Stimulated activated CD8-positive, alpha-beta memory T cell treated with anti-CD3 and anti-CD28 coated beads, Interleukin-4, amount 100 ng/mL, for 4 hours (primary cell): ENCODE measurements around the gene ARFGAP2.

Source experiments
- DNase-seq, 2 donors: peaks; one replicate each; pipeline ENCODE4 v3.0.0-alpha.2; 2020; ENCODE audit warnings: low read depth in 2 of 2, low spot score in 1 of 2

ARFGAP2 gene

GRCh38 chr11:47171856-47172255 is 4.8 kb downstream of the ARFGAP2 start:
- no peak for DNase-seq

- no peak for DNase-seq
Measured at GRCh38 chr11:47171061-47171838, 5.4 kb downstream of the ARFGAP2 start.

GRCh38 chr11:47166368-47166767 is 10.3 kb downstream of the ARFGAP2 start:
- DNase-seq = no peak

- no peak for DNase-seq
Measured at GRCh38 chr11:47165253-47165840, 11.3 kb downstream of the ARFGAP2 start.

GRCh38 chr11:47164321-47164720 is 12.4 kb downstream of the ARFGAP2 start:
- DNase-seq = no peak

GRCh38 chr11:47163898-47164297 is 12.8 kb downstream of the ARFGAP2 start:
- DNase-seq = no peak

- DNase-seq = no peak
Measured at GRCh38 chr11:47163193-47163592, 13.5 kb downstream of the ARFGAP2 start.

GRCh38 chr11:47162426-47162825 is 14.3 kb downstream of the ARFGAP2 start:
- no peak for DNase-seq

GRCh38 chr11:47161890-47162289 is 14.8 kb downstream of the ARFGAP2 start:
- no peak for DNase-seq

- DNase-seq = no peak
Measured at GRCh38 chr11:47161134-47161854, 15.4 kb downstream of the ARFGAP2 start.

- DNase-seq = no peak
Measured at GRCh38 chr11:47160753-47161133, 15.9 kb downstream of the ARFGAP2 start.

- DNase-seq = no peak
Measured at GRCh38 chr11:47158242-47158641, 18.4 kb downstream of the ARFGAP2 start.

- DNase-seq = no peak
Measured at GRCh38 chr11:47157805-47158204, 18.9 kb downstream of the ARFGAP2 start.

GRCh38 chr11:47156951-47157350 is 19.7 kb downstream of the ARFGAP2 start:
- DNase-seq = no peak

GRCh38 chr11:47156333-47156732 is 20.3 kb downstream of the ARFGAP2 start:
- DNase-seq = no peak

- no peak for DNase-seq
Measured at GRCh38 chr11:47155879-47156278, 20.8 kb downstream of the ARFGAP2 start.

- DNase-seq = no peak
Measured at GRCh38 chr11:47154616-47155570, 21.8 kb downstream of the ARFGAP2 start.

GRCh38 chr11:47152953-47153950 is 23.4 kb downstream of the ARFGAP2 start:
- DNase-seq = no peak

- DNase-seq = no peak
Measured at GRCh38 chr11:47152126-47152952, 24.3 kb downstream of the ARFGAP2 start.
